ENCODE data around the gene ANO7.
A peak's percentile ranks its signal among the peaks of the same experiment; 100 is the strongest.

Gene ANO7

DNA sequence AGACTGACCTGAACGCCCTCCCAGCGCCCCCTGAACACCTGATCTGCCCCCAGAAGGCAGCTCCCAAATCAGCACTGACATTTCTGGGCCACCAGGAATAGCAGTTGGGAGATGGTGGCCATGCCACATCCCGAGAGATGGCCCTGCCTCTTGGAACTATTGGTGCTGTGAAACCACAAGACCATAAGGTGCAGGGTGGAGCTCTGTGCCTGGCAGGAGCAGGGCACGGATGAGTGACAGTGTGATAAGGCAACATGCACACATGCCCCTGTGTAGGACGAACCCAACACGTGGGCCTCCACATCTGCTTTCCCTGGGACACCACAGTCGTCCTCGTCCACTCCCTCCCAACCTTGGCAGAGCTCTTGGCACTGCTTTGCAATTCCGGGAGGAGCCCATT, 26.9 kb downstream of the ANO7 start:
- Histone ChIP-seq H3K9ac (ENCODE audit: low read depth, low read length) (no peak overlapping the region), H3K36me3 (ENCODE audit: insufficient read depth, low read depth, low read length) (no peaks in the 10 kb centered on the region), H3K4me3 (ENCODE audit: low read length) (no peak overlapping the region), H3K9me3 (ENCODE audit: insufficient read depth, low read depth, low read length) (no peaks in the 10 kb centered on the region), H3K4me1 (ENCODE audit: insufficient read depth, low read length) (peaks cover 5% of the 10 kb centered on the region; the same call in 1 of the 2 replicates), H3K27me3 (ENCODE audit: insufficient read depth, low read length) (no peaks in the 10 kb centered on the region; the same call in none of the 2 replicates), H3K27ac (ENCODE audit: low read length) (no peak overlapping the region)

- no peak overlapping the region for H3K27ac ChIP-seq (ENCODE audit: low read length)
- H3K9me3 ChIP-seq (ENCODE audit: insufficient read depth, low read depth, low read length) = no peaks in the 10 kb centered on the region
- no peak overlapping the region for H3K9ac ChIP-seq (ENCODE audit: low read depth, low read length)
Measured at GRCh38 chr2:241216211-241216761, 27.8 kb downstream of the ANO7 start.

GRCh38 chr2:241217320-241218031, 29.0 kb downstream of the ANO7 start:
- Histone ChIP-seq H3K4me1 (ENCODE audit: insufficient read depth, low read length) (peaks cover 5% of the 10 kb centered on the region; the same call in 1 of the 2 replicates), H3K36me3 (ENCODE audit: insufficient read depth, low read depth, low read length) (no peaks in the 10 kb centered on the region), H3K9me3 (ENCODE audit: insufficient read depth, low read depth, low read length) (no peaks in the 10 kb centered on the region), H3K27ac (ENCODE audit: low read length) (no peak overlapping the region), H3K9ac (ENCODE audit: low read depth, low read length) (peak overlapping the region; percentile 61), H3K4me3 (ENCODE audit: low read length) (peak overlapping the region; percentile 65; the same call in 1 of the 2 replicates), H3K27me3 (ENCODE audit: insufficient read depth, low read length) (no peaks in the 10 kb centered on the region; the same call in none of the 2 replicates)

More at GRCh38 chr2:241216211-241216761, 27.8 kb downstream of the ANO7 start:
- no peaks in the 10 kb centered on the region for H3K36me3 ChIP-seq (ENCODE audit: insufficient read depth, low read depth, low read length)
- no peaks in the 10 kb centered on the region; the same call in none of the 2 replicates for H3K27me3 ChIP-seq (ENCODE audit: insufficient read depth, low read length)
- H3K4me3 ChIP-seq (ENCODE audit: low read length) = no peak overlapping the region
- H3K4me1 ChIP-seq (ENCODE audit: insufficient read depth, low read length) = peaks cover 5% of the 10 kb centered on the region; the same call in 1 of the 2 replicates

- peak overlapping the region; percentile 88 for H3K4me3 ChIP-seq (ENCODE audit: low read length)
- H3K27me3 ChIP-seq (ENCODE audit: insufficient read depth, low read length) = no peaks in the 10 kb centered on the region; the same call in none of the 2 replicates
- H3K27ac ChIP-seq (ENCODE audit: low read length) = no peak overlapping the region
- peak overlapping the region; percentile 81 for H3K9ac ChIP-seq (ENCODE audit: low read depth, low read length)
- H3K4me1 ChIP-seq (ENCODE audit: insufficient read depth, low read length) = peaks cover 5% of the 10 kb centered on the region; the same call in 1 of the 2 replicates
- no peaks in the 10 kb centered on the region for H3K36me3 ChIP-seq (ENCODE audit: insufficient read depth, low read depth, low read length)
- no peaks in the 10 kb centered on the region for H3K9me3 ChIP-seq (ENCODE audit: insufficient read depth, low read depth, low read length)
Measured at GRCh38 chr2:241218131-241219029, 29.9 kb downstream of the ANO7 start.

GRCh38 chr2:241219030-241219382, 30.5 kb downstream of the ANO7 start:
- H3K27ac ChIP-seq (ENCODE audit: low read length) = no peak overlapping the region
- peak overlapping the region; percentile 88 for H3K4me3 ChIP-seq (ENCODE audit: low read length)

GRCh38 chr2:241219856-241220356, 31.4 kb downstream of the ANO7 start:
- Histone ChIP-seq H3K27me3 (ENCODE audit: insufficient read depth, low read length) (no peaks in the 10 kb centered on the region; the same call in none of the 2 replicates), H3K27ac (ENCODE audit: low read length) (no peak overlapping the region), H3K9me3 (ENCODE audit: insufficient read depth, low read depth, low read length) (no peaks in the 10 kb centered on the region), H3K4me1 (ENCODE audit: insufficient read depth, low read length) (peaks cover 5% of the 10 kb centered on the region; the same call in 1 of the 2 replicates), H3K9ac (ENCODE audit: low read depth, low read length) (no peak overlapping the region), H3K4me3 (ENCODE audit: low read length) (no peak overlapping the region), H3K36me3 (ENCODE audit: insufficient read depth, low read depth, low read length) (peaks cover 3% of the 10 kb centered on the region; the same call in 1 of the 2 replicates)

More at GRCh38 chr2:241219030-241219382, 30.5 kb downstream of the ANO7 start:
- peak overlapping the region; percentile 81; the same call in 1 of the 2 replicates for H3K9ac ChIP-seq (ENCODE audit: low read depth, low read length)
- no peaks in the 10 kb centered on the region for H3K36me3 ChIP-seq (ENCODE audit: insufficient read depth, low read depth, low read length)
- no peaks in the 10 kb centered on the region; the same call in none of the 2 replicates for H3K27me3 ChIP-seq (ENCODE audit: insufficient read depth, low read length)
- no peaks in the 10 kb centered on the region for H3K9me3 ChIP-seq (ENCODE audit: insufficient read depth, low read depth, low read length)
- H3K4me1 ChIP-seq (ENCODE audit: insufficient read depth, low read length) = peaks cover 5% of the 10 kb centered on the region; the same call in 1 of the 2 replicates

DNA sequence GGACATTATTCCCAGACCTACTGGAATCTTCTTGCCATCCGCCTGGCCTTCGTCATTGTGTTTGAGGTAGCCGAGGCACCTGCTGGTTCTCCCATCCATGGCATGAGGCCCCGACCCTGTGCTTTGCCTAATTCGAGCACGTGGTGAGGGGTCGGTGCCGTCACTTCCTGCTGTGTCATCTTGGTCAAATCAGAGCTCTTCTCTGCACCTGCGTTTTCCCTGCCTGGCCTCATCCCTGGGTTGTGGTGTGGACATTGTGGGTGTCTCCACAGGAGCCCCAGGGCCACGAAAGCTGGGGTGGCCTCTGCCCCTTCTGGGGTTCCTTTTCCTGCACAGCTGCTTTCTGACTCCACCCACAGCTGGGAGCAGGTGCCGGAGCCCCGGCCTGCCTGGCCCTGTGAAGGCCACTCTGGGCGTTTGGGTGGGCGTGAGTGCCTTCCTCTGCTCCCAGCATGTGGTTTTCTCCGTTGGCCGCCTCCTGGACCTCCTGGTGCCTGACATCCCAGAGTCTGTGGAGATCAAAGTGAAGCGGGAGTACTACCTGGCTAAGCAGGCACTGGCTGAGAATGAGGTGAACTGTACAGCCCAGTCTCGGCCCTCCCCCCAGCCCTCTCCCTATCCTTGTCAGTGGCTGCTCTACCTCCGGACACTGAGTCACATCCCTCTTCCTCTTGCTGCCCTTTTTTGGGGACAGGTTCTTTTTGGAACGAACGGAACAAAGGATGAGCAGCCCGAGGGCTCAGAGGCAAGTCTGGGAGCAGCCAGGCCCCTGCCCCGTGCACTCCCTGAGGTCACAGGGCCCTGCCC, 34.9 kb downstream of the ANO7 start:
- Histone ChIP-seq H3K4me1 (ENCODE audit: insufficient read depth, low read length) (no peaks in the 10 kb centered on the region; the same call in 1 of the 2 replicates), H3K27ac (ENCODE audit: low read length) (no peak overlapping the region), H3K9ac (ENCODE audit: low read depth, low read length) (no peak overlapping the region)

DNA sequence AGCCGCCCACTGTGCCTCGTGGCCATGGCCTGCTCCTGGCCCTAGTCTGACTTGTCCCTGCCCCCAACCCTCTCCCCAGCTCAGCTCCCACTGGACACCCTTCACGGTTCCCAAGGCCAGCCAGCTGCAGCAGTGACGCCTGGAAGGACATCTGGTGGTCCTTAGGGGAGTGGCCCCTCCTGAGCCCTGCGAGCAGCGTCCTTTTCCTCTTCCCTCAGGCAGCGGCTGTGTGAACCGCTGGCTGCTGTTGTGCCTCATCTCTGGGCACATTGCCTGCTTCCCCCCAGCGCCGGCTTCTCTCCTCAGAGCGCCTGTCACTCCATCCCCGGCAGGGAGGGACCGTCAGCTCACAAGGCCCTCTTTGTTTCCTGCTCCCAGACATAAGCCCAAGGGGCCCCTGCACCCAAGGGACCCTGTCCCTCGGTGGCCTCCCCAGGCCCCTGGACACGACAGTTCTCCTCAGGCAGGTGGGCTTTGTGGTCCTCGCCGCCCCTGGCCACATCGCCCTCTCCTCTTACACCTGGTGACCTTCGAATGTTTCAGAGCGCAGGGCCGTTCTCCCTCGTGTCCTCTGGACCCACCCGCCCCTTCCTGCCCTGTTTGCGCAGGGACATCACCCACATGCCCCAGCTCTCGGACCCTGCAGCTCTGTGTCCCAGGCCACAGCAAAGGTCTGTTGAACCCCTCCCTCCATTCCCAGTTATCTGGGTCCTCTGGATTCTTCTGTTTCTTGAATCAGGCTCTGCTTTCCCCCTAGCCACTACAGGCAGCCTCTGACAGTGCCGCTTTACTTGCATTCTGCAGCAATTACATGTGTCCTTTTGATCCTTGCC, 35.8 kb downstream of the ANO7 start:
- no peaks in the 10 kb centered on the region for H3K9me3 ChIP-seq (ENCODE audit: insufficient read depth, low read depth, low read length)
- no peak overlapping the region for H3K9ac ChIP-seq (ENCODE audit: low read depth, low read length)
- H3K4me3 ChIP-seq (ENCODE audit: low read length) = no peak overlapping the region
- peaks cover 38% of the 10 kb centered on the region for H3K36me3 ChIP-seq (ENCODE audit: insufficient read depth, low read depth, low read length)
- no peaks in the 10 kb centered on the region; the same call in 1 of the 2 replicates for H3K4me1 ChIP-seq (ENCODE audit: insufficient read depth, low read length)
- no peak overlapping the region for H3K27ac ChIP-seq (ENCODE audit: low read length)
- H3K27me3 ChIP-seq (ENCODE audit: insufficient read depth, low read length) = no peaks in the 10 kb centered on the region

More for the DNA sequence above, 34.9 kb downstream of the ANO7 start:
- Histone ChIP-seq H3K27me3 (ENCODE audit: insufficient read depth, low read length) (no peaks in the 10 kb centered on the region), H3K4me3 (ENCODE audit: low read length) (no peak overlapping the region), H3K9me3 (ENCODE audit: insufficient read depth, low read depth, low read length) (no peaks in the 10 kb centered on the region), H3K36me3 (ENCODE audit: insufficient read depth, low read depth, low read length) (peaks cover 30% of the 10 kb centered on the region)

DNA sequence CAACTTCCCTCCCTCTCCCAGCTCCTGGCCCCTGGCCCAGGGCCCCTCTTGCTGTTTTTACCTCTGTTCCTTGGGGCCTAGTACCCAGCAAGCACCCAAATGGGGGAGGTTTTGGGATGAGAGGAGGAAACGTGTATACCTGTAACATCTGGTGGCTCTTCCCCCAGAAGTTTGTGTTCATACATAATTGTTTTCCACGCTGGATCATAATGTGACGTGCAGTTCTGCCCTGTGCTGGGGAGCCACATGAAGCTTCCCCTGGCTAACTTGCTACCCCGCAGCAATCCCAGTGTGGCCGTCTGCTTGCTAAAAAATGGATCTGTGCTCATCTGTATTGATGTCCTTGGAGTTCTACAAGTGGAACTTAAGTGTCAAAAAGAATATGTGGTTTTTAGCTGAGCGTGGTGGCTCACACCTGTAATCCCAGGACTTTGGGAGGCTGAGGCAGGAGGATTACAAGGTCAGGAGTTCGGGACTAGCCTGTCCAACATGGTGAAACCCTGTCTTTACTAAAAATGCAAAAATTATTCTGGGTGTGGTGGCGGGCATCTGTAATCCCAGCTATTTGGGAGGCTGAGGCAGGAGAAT, 36.5 kb downstream of the ANO7 start:
- Histone ChIP-seq H3K4me1 (ENCODE audit: insufficient read depth, low read length) (no peaks in the 10 kb centered on the region), H3K9me3 (ENCODE audit: insufficient read depth, low read depth, low read length) (no peaks in the 10 kb centered on the region), H3K27me3 (ENCODE audit: insufficient read depth, low read length) (no peaks in the 10 kb centered on the region), H3K4me3 (ENCODE audit: low read length) (no peak overlapping the region), H3K27ac (ENCODE audit: low read length) (no peak overlapping the region), H3K36me3 (ENCODE audit: insufficient read depth, low read depth, low read length) (peaks cover 44% of the 10 kb centered on the region), H3K9ac (ENCODE audit: low read depth, low read length) (no peak overlapping the region)

DNA sequence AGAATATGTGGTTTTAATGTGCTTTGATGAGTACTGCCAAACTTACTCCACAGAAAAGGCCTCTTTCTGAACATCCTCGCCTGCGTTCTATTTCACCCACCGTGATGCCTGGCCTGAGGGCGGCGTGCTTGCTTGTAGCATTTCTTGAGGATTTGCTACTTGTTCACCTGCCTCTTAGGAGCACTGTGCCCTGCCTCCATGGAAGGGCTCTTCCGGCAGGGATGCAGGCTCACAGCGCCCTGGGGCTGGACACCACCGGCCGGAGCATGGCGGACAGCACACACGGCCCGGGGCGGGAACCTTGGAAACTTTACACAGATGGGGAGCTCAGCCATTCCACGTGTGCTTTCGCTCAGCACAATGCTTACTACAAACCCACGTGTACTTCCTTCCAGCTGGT, 37.1 kb downstream of the ANO7 start:
- H3K9me3 ChIP-seq (ENCODE audit: insufficient read depth, low read depth, low read length) = no peaks in the 10 kb centered on the region
- no peak overlapping the region for H3K9ac ChIP-seq (ENCODE audit: low read depth, low read length)
- no peaks in the 10 kb centered on the region for H3K4me1 ChIP-seq (ENCODE audit: insufficient read depth, low read length)
- H3K36me3 ChIP-seq (ENCODE audit: insufficient read depth, low read depth, low read length) = peaks cover 50% of the 10 kb centered on the region
- H3K27me3 ChIP-seq (ENCODE audit: insufficient read depth, low read length) = no peaks in the 10 kb centered on the region
- H3K27ac ChIP-seq (ENCODE audit: low read length) = no peak overlapping the region
- H3K4me3 ChIP-seq (ENCODE audit: low read length) = no peak overlapping the region

Data from iPS-20b (cell line).